ENCODE measurements around the gene TMCC1. TPM values are rescaled to one million over a fixed set of nuclear protein-coding genes. Genes with fewer than 3 reads are reported as not detected.

TMCC1 gene
- total RNA-seq, 1 donor from 2014 or later, result 24.3 TPM

GRCh38 chr3:129738172-129738571, 155.3 kb downstream of the TMCC1 start:
- no peak for DNase-seq (ENCODE audit: low read depth)
- TF ChIP-seq CTCF (conservative IDR thresholded peaks at IDR 0.05; ENCODE audit: low read depth, low read length), result no peak
- H3K4me3 ChIP-seq (ENCODE audit: low read depth, low read length), result no peak overlapping the region

- no peak for DNase-seq (ENCODE audit: low read depth)
- TF ChIP-seq CTCF (conservative IDR thresholded peaks at IDR 0.05; ENCODE audit: low read depth, low read length), result no peak
- no peak overlapping the region for H3K4me3 ChIP-seq (ENCODE audit: low read depth, low read length)
These were observed 157.4 kb downstream of the TMCC1 start for GRCh38 chr3:129736070-129736469.

- TF ChIP-seq CTCF (conservative IDR thresholded peaks at IDR 0.05; ENCODE audit: low read depth, low read length), result no peak
- no peak overlapping the region for H3K4me3 ChIP-seq (ENCODE audit: low read depth, low read length)
- DNase-seq (ENCODE audit: low read depth), result no peak
These were observed 157.9 kb downstream of the TMCC1 start for GRCh38 chr3:129735638-129736037.

- no peak for TF ChIP-seq CTCF (conservative IDR thresholded peaks at IDR 0.05; ENCODE audit: low read depth, low read length)
- DNase-seq (ENCODE audit: low read depth), result no peak
- H3K4me3 ChIP-seq (ENCODE audit: low read depth, low read length), result no peak overlapping the region
These were observed 159.1 kb downstream of the TMCC1 start for GRCh38 chr3:129734449-129734848.

GRCh38 chr3:129732200-129732876, 161.2 kb downstream of the TMCC1 start:
- no peak for DNase-seq (ENCODE audit: low read depth)
- no peak for TF ChIP-seq CTCF (conservative IDR thresholded peaks at IDR 0.05; ENCODE audit: low read depth, low read length)
- no peak overlapping the region for H3K4me3 ChIP-seq (ENCODE audit: low read depth, low read length)

- TF ChIP-seq CTCF (conservative IDR thresholded peaks at IDR 0.05; ENCODE audit: low read depth, low read length), result no peak
- no peak overlapping the region for H3K4me3 ChIP-seq (ENCODE audit: low read depth, low read length)
- DNase-seq (ENCODE audit: low read depth), result no peak
These were observed 165.8 kb downstream of the TMCC1 start for GRCh38 chr3:129727707-129728106.
